Activated CD4-positive, CD25-positive, alpha-beta regulatory T cell (primary cell): ENCODE measurements around the gene LYST.
"Not testable (repeated sequence)": the region's sequence is repeated elsewhere in the genome, so short reads cannot be mapped to it uniquely, and the experiment has no call there.

Experiments used
- DNase-seq, 4 experiments: peaks; one replicate each; lab custom pipeline; 2025; lab: John Stamatoyannopoulos, UW

LYST gene

DNA sequence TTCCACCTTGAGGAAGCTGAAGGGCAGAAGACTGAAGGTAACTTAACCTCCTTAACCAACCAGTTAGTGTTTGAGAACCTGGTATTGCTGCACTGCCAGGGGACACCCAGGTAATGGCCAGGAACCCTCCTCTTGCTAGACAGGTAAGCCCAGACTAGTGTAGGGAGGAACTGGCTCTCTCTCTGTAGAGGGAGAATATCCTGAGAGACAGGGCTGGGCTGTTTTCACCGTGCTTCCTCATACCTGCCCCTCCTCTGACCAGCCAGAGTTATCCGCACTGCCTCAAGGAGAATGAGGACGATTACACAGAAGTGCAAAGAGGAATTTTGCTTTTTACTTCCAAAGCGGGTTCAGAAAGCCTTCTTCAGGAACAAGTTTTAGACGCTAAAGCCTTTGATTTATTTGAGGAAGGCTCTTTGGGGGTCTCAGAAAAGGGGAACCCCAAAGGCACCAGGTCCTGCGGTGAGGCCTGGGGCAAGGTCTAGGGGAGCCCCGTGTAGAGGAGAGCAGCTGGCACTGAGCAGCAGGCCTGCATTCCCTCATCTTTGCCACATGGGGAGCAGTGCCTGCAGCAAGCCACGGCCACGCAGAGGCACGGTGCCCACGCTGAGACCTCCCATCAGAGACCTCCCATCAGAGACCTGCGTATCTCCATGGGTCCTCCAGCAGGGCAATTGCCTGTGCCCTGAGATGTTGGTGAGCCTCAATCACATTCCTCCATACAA is 230.6 kb downstream of the LYST start:
- no peak for DNase-seq

DNA sequence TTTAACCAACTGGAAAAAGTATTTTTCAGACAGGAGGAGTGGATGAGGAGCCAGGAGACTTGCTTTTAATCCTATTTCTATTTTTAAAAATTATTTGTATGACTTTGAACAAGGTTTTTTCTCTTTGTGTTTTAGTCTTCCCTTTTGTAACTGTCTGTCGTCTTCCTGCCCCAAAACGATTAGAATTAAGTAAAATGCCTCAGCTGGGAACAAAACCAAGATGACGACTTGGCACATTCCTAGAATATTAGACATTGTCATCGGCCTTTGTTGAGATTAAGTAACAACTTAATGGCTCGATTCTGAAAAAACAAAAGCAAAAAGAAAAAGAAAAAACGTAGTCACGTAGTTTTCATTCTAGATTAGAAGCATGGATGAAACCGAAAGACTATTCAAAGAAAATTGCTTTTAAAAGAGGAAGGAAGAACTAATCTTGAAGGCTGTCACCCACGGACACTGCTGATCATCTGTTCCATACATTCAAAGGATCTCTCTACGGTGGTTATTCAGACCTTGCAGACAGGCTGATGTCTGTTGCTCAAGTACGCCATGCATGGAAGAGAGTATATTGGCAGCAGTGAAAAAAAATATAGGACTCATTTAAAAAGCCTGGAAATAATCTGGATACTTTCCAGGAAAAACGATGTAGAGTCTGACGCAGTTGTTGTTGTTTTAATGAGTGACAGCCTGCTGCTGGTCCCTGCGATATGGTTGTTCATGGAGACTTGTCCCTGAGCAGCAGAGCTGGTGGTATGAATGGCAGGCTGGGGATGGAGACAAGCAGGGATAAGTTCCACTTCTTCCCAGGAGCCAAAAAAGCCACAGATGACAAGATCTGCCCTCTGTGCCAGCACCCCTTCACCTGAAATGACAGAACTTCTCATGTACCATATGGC is 234.0 kb downstream of the LYST start:
- no peak for DNase-seq

- no peak for DNase-seq
Observed at GRCh38 chr1:235631816-235632215, 234.9 kb downstream of the LYST start.

- no peak for DNase-seq
Observed at GRCh38 chr1:235628316-235629005, 238.2 kb downstream of the LYST start.

DNA sequence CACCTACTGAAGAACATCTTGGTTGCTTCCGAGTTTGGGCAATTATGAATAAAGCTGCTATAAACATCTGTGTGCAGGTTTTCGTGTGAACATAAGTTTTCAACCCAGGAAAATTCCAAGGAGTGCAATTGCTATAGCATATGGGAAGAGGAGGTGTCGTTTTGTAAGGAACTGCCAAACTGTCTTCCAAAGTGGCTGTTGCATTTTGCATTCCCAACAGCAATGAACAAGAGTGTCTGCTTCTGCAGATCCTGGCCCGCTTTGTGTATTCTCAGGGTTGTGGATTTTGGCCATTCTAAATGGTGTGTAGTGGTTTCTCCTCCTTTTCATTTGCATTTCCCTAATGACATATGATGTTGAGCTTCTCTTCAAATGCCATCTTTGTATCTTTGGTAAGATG is 240.9 kb downstream of the LYST start:
- DNase-seq, result no peak

- DNase-seq, result no peak
Observed at GRCh38 chr1:235625340-235625739, 241.4 kb downstream of the LYST start.

- DNase-seq, result no peak
Observed at GRCh38 chr1:235624721-235625333, 241.9 kb downstream of the LYST start.

- no peak for DNase-seq
Observed at GRCh38 chr1:235622936-235623779, 243.5 kb downstream of the LYST start.

DNA sequence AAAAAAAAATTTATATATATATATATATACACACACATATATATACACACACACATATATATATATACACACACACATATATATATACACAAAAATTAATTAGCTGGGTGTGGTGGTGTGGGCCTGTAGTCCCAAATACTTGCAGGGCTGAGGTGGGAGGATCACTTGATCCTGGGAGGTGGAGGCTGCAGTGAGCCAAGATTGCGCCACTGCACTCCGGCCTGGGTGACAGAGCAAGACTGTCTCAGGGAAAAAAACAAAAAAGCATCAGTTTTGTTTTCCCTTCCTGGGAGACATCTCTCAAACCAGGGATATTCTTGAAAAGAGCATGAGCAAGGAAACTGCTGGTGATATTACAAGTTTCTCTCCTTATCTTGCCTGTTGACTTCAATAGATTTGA is 247.6 kb downstream of the LYST start:
- not testable (repeated sequence) for DNase-seq

DNA sequence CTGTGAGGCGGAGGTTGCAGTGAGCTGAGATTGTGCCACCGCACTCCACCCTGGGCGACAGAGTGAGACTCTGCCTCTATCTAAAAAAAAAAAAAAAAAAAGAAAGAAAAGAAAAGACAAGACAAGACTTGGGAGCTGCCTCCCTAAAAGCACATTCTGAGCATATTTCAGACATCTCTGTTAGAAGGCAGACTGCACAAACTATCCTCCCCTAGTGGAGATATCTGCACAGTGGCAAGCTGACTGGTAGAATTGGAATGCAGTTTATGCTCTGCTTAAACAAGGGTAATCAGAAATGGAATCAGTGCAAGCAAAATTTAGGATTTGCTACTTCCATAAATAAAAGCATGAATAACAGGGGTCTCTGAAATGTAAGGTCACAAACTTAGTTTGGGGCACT is 248.9 kb downstream of the LYST start:
- DNase-seq, result no peak

GRCh38 chr1:235617140-235617539 is 249.6 kb downstream of the LYST start:
- DNase-seq, result no peak

DNA sequence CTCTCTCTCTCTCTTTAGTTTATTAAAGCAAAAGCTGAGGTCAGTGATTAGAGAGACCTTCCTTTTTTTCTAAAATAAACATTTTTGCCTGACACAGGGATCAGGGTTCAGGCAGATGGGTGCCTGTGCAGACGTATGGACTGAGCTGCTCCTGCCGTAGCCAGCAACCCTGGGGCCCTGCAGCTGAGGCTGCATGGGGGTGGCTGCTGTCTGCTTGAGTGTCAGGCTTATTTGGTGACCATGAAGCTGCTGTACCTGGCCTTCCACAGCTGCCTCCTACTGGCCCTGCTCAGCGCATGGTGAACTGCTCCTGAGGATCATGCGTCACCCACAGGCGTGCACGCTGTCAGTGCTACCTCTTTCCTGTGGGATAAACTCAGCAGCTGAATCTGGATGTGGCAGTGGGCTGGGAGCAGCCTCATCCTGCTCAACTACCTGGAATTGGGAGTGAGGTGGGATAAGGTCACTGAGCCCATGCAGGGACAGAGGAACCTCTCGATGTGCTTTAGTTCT is 252.2 kb downstream of the LYST start:
- DNase-seq, result no peak

- no peak for DNase-seq
Observed at GRCh38 chr1:235613602-235614001, 253.1 kb downstream of the LYST start.

DNA sequence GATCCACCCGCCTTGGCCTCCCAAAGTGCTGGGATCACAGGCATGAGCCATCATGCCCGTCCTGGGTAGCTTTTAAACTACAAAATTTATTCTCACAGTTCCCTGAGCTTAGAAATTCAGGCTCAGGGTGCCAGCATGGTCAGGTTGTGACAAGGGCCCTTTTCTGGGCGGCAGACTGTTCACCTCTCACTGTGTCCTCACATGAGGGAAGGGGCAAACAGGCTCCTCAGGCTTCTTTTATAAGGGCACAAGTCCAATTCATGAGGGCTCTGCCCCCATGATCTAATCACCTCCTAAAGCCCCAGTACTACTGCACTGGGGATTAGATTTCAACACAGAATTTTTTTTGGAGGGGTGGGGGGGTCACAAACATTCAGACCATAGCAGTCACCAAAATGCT is 253.9 kb downstream of the LYST start:
- no peak for DNase-seq
